MM.1S (cell line): ENCODE measurements around the gene JCHAIN.
A peak's percentile ranks its signal among the peaks of the same experiment; 100 is the strongest.

Experiments used
- DNase-seq: peaks from one replicate; pipeline ENCODE4 v3.0.0-alpha.2; 2015
- H2AFZ ChIP-seq: fragments of 300-600 bp; sonication (generic); 2 replicates; pipeline ENCODE4 v1.6.0; 2016; ENCODE audit warnings: antibody characterized with exemption, low read length
- H3F3A ChIP-seq: fragments of 300-600 bp; sonication (generic); 2 replicates; pipeline ENCODE4 v1.6.1; 2016; ENCODE audit warnings: mild to moderate bottlenecking, antibody characterized with exemption, low read length, moderate library complexity, mixed read lengths; ENCODE audit not compliant: insufficient read depth
- H3K27ac ChIP-seq: fragments of 300-600 bp; sonication (generic); 2 replicates; pipeline ENCODE4 v1.5.1; 2016; ENCODE audit warnings: mild to moderate bottlenecking, low read length
- H3K27me3 ChIP-seq: fragments of 300-600 bp; sonication (generic); replicated peaks from 2 replicates; pipeline ENCODE4 v1.6.0; 2016; ENCODE audit warnings: low read length; ENCODE audit not compliant: insufficient read depth
- H3K36me3 ChIP-seq: fragments of 300-600 bp; sonication (generic); replicated peaks from 2 replicates; pipeline ENCODE4 v1.6.1; 2016; ENCODE audit warnings: mild to moderate bottlenecking, low read length, mixed read lengths; ENCODE audit not compliant: insufficient read depth
- H3K4me1 ChIP-seq: fragments of 300-600 bp; sonication (generic); 2 replicates; pipeline ENCODE4 v1.6.1; 2016; ENCODE audit warnings: low read length, mixed read lengths
- H3K4me2 ChIP-seq: fragments of 300-600 bp; sonication (generic); 2 replicates; pipeline ENCODE4 v1.6.0; 2016; ENCODE audit warnings: low read depth, low read length
- H3K4me3 ChIP-seq: fragments of 300-600 bp; sonication (generic); 2 replicates; pipeline ENCODE4 v1.5.1; 2016; ENCODE audit warnings: low read length, mixed read lengths
- H3K79me2 ChIP-seq: fragments of 300-600 bp; sonication (generic); 2 replicates; pipeline ENCODE4 v1.6.1; 2016; ENCODE audit warnings: mixed run types, low read length, mixed read lengths
- H3K9ac ChIP-seq: fragments of 300-600 bp; sonication (generic); 2 replicates; pipeline ENCODE4 v1.6.1; 2016; ENCODE audit warnings: low read length, mixed read lengths
- H3K9me2 ChIP-seq: fragments of 300-600 bp; sonication (generic); replicated peaks from 2 replicates; pipeline ENCODE4 v1.6.1; 2016; ENCODE audit warnings: mild to moderate bottlenecking, low read length, mixed read lengths; ENCODE audit not compliant: insufficient read depth
- H3K9me3 ChIP-seq: fragments of 300-600 bp; sonication (generic); replicated peaks from 2 replicates; pipeline ENCODE4 v1.6.1; 2016; ENCODE audit warnings: mild to moderate bottlenecking, low read length, mixed read lengths; ENCODE audit not compliant: insufficient read depth
- H4K20me1 ChIP-seq: fragments of 300-600 bp; sonication (generic); 2 replicates; pipeline ENCODE4 v1.6.1; 2016; ENCODE audit warnings: mild to moderate bottlenecking, low read length, moderate library complexity, mixed read lengths; ENCODE audit not compliant: insufficient read depth
- EZH2 ChIP-seq: fragments of 300-600 bp; sonication (generic); optimal IDR thresholded peaks from 2 replicates; pipeline ENCODE3; 2017; ENCODE audit warnings: low read depth, mild to moderate bottlenecking, antibody characterized with exemption, low read length, mixed read lengths
- EZH2phosphoT487 ChIP-seq: fragments of 300-600 bp; sonication (generic); IDR thresholded peaks from 2 replicates; pipeline ENCODE4 v1.6.1; 2018; ENCODE audit warnings: antibody characterized with exemption, low read length
- TF ChIP-seq, protein P1 (sequence below): fragments of 300-600 bp; sonication (generic); IDR thresholded peaks from 2 replicates; pipeline ENCODE4 v1.5.1; 2016; ENCODE audit warnings: antibody characterized with exemption, low read length, mixed read lengths

JCHAIN gene

GRCh38 chr4:70711599-70711998 lies 45.3 kb upstream of the JCHAIN start:
- Histone ChIP-seq H3K27ac (no peak overlapping the region), H3K79me2 (peaks cover 93% of the 10 kb centered on the region), H2AFZ (no peak overlapping the region), H3K9ac (no peak overlapping the region), H3K4me1 (peaks cover 12% of the 10 kb centered on the region), H4K20me1 (no peaks in the 10 kb centered on the region), H3K9me3 (no peaks in the 10 kb centered on the region), H3K36me3 (no peaks in the 10 kb centered on the region), H3K27me3 (no peaks in the 10 kb centered on the region), H3K4me2 (no peak overlapping the region), H3K9me2 (no peaks in the 10 kb centered on the region), H3F3A (no peaks in the 10 kb centered on the region), H3K4me3 (no peak overlapping the region)
- TF ChIP-seq EZH2phosphoT487 = no peak
- TF ChIP-seq EZH2 = no peak
- TF ChIP-seq, protein P1, sequence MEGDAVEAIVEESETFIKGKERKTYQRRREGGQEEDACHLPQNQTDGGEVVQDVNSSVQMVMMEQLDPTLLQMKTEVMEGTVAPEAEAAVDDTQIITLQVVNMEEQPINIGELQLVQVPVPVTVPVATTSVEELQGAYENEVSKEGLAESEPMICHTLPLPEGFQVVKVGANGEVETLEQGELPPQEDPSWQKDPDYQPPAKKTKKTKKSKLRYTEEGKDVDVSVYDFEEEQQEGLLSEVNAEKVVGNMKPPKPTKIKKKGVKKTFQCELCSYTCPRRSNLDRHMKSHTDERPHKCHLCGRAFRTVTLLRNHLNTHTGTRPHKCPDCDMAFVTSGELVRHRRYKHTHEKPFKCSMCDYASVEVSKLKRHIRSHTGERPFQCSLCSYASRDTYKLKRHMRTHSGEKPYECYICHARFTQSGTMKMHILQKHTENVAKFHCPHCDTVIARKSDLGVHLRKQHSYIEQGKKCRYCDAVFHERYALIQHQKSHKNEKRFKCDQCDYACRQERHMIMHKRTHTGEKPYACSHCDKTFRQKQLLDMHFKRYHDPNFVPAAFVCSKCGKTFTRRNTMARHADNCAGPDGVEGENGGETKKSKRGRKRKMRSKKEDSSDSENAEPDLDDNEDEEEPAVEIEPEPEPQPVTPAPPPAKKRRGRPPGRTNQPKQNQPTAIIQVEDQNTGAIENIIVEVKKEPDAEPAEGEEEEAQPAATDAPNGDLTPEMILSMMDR = no peak
- no peak for DNase-seq

GRCh38 chr4:70709611-70710205 lies 43.4 kb upstream of the JCHAIN start:
- Histone ChIP-seq H4K20me1 (no peaks in the 10 kb centered on the region), H2AFZ (no peak overlapping the region), H3K4me2 (no peak overlapping the region), H3K36me3 (no peaks in the 10 kb centered on the region), H3K9me2 (no peaks in the 10 kb centered on the region), H3K79me2 (peaks cover 89% of the 10 kb centered on the region), H3K4me3 (no peak overlapping the region), H3K4me1 (peaks cover 11% of the 10 kb centered on the region), H3K27me3 (no peaks in the 10 kb centered on the region), H3K9ac (no peak overlapping the region), H3K27ac (no peak overlapping the region), H3F3A (peaks cover 12% of the 10 kb centered on the region), H3K9me3 (no peaks in the 10 kb centered on the region)
- no peak for DNase-seq
- TF ChIP-seq, protein P1 = no peak
- TF ChIP-seq EZH2 (no peak), EZH2phosphoT487 (no peak)

GRCh38 chr4:70706516-70706915 lies 40.2 kb upstream of the JCHAIN start:
- Histone ChIP-seq H3K27me3 (no peaks in the 10 kb centered on the region), H3K4me2 (peak overlapping the region; percentile 79), H3K4me1 (peaks cover 10% of the 10 kb centered on the region; the same call in 1 of the 2 replicates), H3K9me2 (no peaks in the 10 kb centered on the region), H3K9ac (peak overlapping the region; percentile 62; the same call in 1 of the 2 replicates), H3K9me3 (no peaks in the 10 kb centered on the region), H3F3A (peaks cover 23% of the 10 kb centered on the region), H3K79me2 (peaks cover 58% of the 10 kb centered on the region), H4K20me1 (no peaks in the 10 kb centered on the region), H3K4me3 (peak overlapping the region; percentile 75), H3K36me3 (no peaks in the 10 kb centered on the region), H3K27ac (no peak overlapping the region), H2AFZ (no peak overlapping the region)
- TF ChIP-seq EZH2 = no peak
- TF ChIP-seq EZH2phosphoT487 = no peak
- TF ChIP-seq, protein P1 = no peak
- no peak for DNase-seq
